ENCODE measurements around the gene NRTN. TPM values are rescaled to one million over a fixed set of nuclear protein-coding genes. Genes with fewer than 3 reads are reported as not detected.

Gene NRTN
- total RNA-seq, 1 experiment from 2014 or later: 8.7 TPM

DNA sequence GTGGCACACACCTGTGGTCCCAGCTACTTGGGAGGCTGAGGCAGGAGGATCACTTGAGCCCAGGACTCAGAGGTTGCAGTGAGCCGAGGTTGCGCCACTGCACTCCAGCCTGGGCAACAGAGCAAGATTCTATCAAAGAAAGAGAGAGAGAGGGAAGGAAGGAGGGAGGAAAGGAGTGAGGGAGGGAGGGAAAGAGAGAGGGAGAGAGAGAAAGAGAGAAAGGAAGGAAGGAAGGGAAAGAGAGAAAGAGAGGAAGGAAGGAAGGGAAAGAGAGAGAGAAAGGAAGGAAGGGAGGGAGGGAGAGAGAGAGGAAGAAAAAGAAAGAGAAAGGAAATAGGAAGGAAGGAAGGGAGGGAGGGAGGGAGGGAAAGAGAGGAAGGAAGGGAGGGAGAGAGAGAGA lies 12.4 kb downstream of the NRTN start:
- no peak for DNase-seq
- Histone ChIP-seq H3K27me3 (ENCODE audit: control insufficient read depth, insufficient read depth, low read length) (no peaks in the 10 kb centered on the region), H3K36me3 (replicated peaks; ENCODE audit: control insufficient read depth, insufficient read depth, low read length) (no peaks in the 10 kb centered on the region), H3K4me3 (ENCODE audit: insufficient read depth, low read depth, low read length) (no peak overlapping the region)

GRCh38 chr19:5818594-5818993 lies 13.7 kb downstream of the NRTN start:
- no peaks in the 10 kb centered on the region for H3K36me3 ChIP-seq (replicated peaks; ENCODE audit: control insufficient read depth, insufficient read depth, low read length)
- DNase-seq: no peak
- H3K27me3 ChIP-seq (ENCODE audit: control insufficient read depth, insufficient read depth, low read length): no peaks in the 10 kb centered on the region
- H3K4me3 ChIP-seq (ENCODE audit: insufficient read depth, low read depth, low read length): no peak overlapping the region

DNA sequence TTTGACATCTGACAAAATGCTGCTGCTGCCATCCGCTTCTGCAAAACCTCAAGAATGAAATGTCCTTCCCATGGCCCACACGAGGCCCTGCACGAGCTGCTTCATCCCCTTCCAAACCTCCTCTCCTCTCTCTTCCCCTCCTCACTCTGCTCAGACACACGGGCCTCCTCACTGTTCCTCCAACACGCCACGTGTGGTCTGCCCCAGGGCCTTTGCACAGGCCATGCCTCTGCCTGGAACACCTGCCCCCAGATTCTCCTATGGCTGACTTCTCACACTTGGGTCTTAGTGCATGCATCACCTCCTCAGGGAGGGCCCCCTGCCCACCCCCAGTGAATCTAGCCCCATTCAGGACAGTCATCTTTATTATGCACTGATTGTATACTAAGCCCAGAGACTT lies 15.9 kb downstream of the NRTN start:
- no peaks in the 10 kb centered on the region for H3K27me3 ChIP-seq (ENCODE audit: control insufficient read depth, insufficient read depth, low read length)
- DNase-seq: no peak
- no peaks in the 10 kb centered on the region for H3K36me3 ChIP-seq (replicated peaks; ENCODE audit: control insufficient read depth, insufficient read depth, low read length)
- no peak overlapping the region for H3K4me3 ChIP-seq (ENCODE audit: insufficient read depth, low read depth, low read length)

DNA sequence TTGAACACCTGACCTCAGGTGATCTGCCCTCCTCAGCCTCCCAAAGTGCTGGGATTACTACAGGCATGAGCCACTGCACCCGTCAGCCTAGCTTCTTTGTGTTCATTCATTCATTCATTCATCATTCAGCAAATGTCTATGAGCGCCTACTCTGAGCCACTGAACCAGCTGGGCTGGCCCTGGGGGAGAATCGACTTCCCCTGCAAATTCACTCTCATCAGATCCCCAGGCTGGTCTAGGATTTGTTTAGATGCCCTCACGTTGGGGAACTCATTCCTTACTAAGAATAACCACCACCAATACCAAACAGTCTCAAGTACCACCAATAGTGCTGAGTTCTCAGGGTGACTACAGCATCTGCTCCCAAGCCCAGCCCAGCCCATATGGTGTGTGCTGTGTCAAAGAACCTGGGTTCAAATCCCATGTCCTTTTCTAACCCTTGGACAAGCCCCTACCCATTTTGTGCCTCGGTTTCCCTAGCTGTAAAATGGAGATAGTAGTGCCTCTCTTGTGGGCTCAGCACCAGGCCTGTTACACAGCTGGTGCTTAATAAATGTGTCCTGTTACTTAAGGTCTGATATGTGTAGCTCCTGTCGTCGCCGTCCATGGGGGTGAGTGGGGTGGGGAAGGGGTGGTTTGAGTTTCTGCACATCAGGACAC lies 16.8 kb downstream of the NRTN start:
- H3K27me3 ChIP-seq (ENCODE audit: control insufficient read depth, insufficient read depth, low read length): no peaks in the 10 kb centered on the region
- no peaks in the 10 kb centered on the region for H3K36me3 ChIP-seq (replicated peaks; ENCODE audit: control insufficient read depth, insufficient read depth, low read length)
- H3K4me3 ChIP-seq (ENCODE audit: insufficient read depth, low read depth, low read length): no peak overlapping the region
- no peak for DNase-seq

- no peak for DNase-seq
- no peaks in the 10 kb centered on the region for H3K27me3 ChIP-seq (ENCODE audit: control insufficient read depth, insufficient read depth, low read length)
- H3K36me3 ChIP-seq (replicated peaks; ENCODE audit: control insufficient read depth, insufficient read depth, low read length): no peaks in the 10 kb centered on the region
- H3K4me3 ChIP-seq (ENCODE audit: insufficient read depth, low read depth, low read length): no peak overlapping the region
Observed at GRCh38 chr19:5822181-5822844, 17.4 kb downstream of the NRTN start.

- peak; percentile 86 for DNase-seq
- Histone ChIP-seq H3K4me3 (ENCODE audit: insufficient read depth, low read depth, low read length) (no peak overlapping the region), H3K27me3 (ENCODE audit: control insufficient read depth, insufficient read depth, low read length) (no peaks in the 10 kb centered on the region), H3K36me3 (replicated peaks; ENCODE audit: control insufficient read depth, insufficient read depth, low read length) (no peaks in the 10 kb centered on the region)
Observed at GRCh38 chr19:5823579-5824281, 18.9 kb downstream of the NRTN start.

DNA sequence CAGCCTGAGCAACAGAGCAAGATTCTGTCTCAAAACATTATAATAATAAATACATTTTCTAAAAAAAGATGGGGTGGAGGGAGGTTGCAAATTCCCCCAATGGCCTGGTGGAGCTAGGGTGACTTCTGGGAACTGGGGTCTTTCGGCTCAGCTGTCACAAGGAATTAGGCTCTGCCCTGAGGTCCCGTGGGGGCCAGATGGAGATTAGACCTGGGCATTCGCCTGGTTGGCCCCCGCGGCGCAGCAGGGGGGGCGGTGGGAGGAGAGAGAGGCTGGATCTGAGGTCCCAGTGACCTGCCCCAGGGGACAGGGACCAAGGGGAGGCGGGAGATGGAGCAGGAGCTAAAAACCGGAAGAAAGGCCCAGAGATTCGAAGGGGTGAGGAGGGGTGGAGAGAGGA lies 19.9 kb downstream of the NRTN start:
- no peaks in the 10 kb centered on the region for H3K27me3 ChIP-seq (ENCODE audit: control insufficient read depth, insufficient read depth, low read length)
- no peaks in the 10 kb centered on the region for H3K36me3 ChIP-seq (replicated peaks; ENCODE audit: control insufficient read depth, insufficient read depth, low read length)
- no peak overlapping the region for H3K4me3 ChIP-seq (ENCODE audit: insufficient read depth, low read depth, low read length)
- DNase-seq: no peak

DNA sequence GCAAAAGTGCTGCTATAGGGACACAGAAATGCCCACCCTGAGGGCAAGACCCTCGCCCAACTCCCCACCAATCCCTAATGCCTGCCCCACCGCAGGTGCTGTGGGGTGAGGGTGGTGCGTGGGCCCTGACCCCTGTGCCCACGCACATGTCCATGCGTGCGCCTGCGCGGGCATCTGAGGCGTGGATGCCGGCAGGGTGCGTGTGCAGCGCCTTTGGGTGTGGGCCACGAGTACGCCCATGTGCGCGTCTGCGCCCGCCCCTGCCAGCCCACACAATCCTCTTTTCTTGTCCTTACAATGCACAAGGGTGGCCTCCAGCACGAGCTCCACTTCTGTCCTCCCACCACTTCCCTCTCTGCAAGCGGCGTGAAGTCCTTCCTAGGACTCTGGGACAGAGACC lies 20.3 kb downstream of the NRTN start:
- Histone ChIP-seq H3K27me3 (ENCODE audit: control insufficient read depth, insufficient read depth, low read length) (no peaks in the 10 kb centered on the region), H3K4me3 (ENCODE audit: insufficient read depth, low read depth, low read length) (no peak overlapping the region), H3K36me3 (replicated peaks; ENCODE audit: control insufficient read depth, insufficient read depth, low read length) (no peaks in the 10 kb centered on the region)
- DNase-seq: no peak

DNA sequence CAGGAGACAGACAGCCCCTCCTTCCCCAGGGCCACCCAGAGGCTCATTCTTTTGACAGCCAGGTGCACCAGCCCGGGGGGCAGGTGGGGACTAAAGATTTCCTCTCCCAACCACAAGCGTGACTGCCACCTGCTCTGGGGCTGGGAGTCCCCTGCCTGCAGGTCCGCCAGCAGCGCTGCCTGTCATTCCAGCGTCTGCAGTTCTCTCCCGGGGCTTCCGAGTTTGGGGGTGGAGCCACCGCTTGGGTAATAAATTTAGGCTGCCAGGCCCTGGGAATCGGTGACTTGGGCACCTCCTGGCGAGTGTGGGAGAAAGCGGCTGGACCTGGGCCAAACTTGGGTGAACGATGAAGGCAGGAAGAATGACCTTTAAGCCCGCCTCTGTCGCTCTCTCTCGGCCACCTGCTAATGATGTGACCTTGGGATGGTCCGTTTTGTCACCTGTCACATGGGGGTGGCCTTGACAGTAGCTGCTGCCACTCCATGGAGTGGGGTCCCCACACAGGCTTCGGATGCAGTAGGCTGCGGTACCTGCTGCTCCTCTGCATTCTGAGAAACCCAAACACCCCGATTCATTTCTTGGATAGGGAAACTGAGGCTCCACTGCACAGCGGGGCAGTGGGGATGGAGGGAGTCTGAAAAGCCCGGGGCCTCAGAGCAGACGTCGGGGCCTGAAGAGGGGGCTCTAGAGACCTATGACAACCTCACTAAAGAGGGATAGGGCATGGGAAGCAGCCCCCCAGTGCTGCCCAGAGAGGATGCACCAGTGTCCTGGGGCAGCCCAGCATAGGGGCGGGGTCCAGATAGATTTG lies 21.9 kb downstream of the NRTN start:
- Histone ChIP-seq H3K4me3 (ENCODE audit: insufficient read depth, low read depth, low read length) (no peak overlapping the region), H3K36me3 (replicated peaks; ENCODE audit: control insufficient read depth, insufficient read depth, low read length) (no peaks in the 10 kb centered on the region), H3K27me3 (ENCODE audit: control insufficient read depth, insufficient read depth, low read length) (no peaks in the 10 kb centered on the region)
- DNase-seq: peak; percentile 88

GRCh38 chr19:5827342-5827890 lies 22.5 kb downstream of the NRTN start:
- Histone ChIP-seq H3K4me3 (ENCODE audit: insufficient read depth, low read depth, low read length) (peak overlapping the region; percentile 90), H3K36me3 (replicated peaks; ENCODE audit: control insufficient read depth, insufficient read depth, low read length) (no peaks in the 10 kb centered on the region), H3K27me3 (ENCODE audit: control insufficient read depth, insufficient read depth, low read length) (no peaks in the 10 kb centered on the region)
- no peak for DNase-seq

- Histone ChIP-seq H3K4me3 (ENCODE audit: insufficient read depth, low read depth, low read length) (peak overlapping the region; percentile 90), H3K27me3 (ENCODE audit: control insufficient read depth, insufficient read depth, low read length) (no peaks in the 10 kb centered on the region), H3K36me3 (replicated peaks; ENCODE audit: control insufficient read depth, insufficient read depth, low read length) (no peaks in the 10 kb centered on the region)
- DNase-seq: peak; percentile 100
Observed at GRCh38 chr19:5827891-5828660, 23.2 kb downstream of the NRTN start.

- Histone ChIP-seq H3K4me3 (ENCODE audit: insufficient read depth, low read depth, low read length) (peak overlapping the region; percentile 90), H3K27me3 (ENCODE audit: control insufficient read depth, insufficient read depth, low read length) (no peaks in the 10 kb centered on the region)
- peak; percentile 95 for DNase-seq
Observed at GRCh38 chr19:5828661-5829566, 24.0 kb downstream of the NRTN start.

More at GRCh38 chr19:5828661-5829566, 24.0 kb downstream of the NRTN start:
- H3K36me3 ChIP-seq (replicated peaks; ENCODE audit: control insufficient read depth, insufficient read depth, low read length): no peaks in the 10 kb centered on the region
